AG09309 (cell line): ENCODE data around the gene MRPL12.

ENCODE experiments used
- DNase-seq: peaks from one replicate; pipeline ENCODE4 v3.0.0-alpha.2; 2010; ENCODE audit warnings: low read depth
- H3K4me3 ChIP-seq: 2 replicates; pipeline ENCODE4 v1.5.1; 2011; ENCODE audit warnings: mild to moderate bottlenecking, low read depth, low read length, moderate library complexity; ENCODE audit not compliant: control insufficient read depth
- CTCF ChIP-seq: IDR thresholded peaks from 2 replicates; pipeline ENCODE4 v1.5.1; 2011; ENCODE audit warnings: mild to moderate bottlenecking, low read depth, low read length, inconsistent platforms; ENCODE audit not compliant: insufficient read depth, control insufficient read depth; ENCODE audit errors: missing control alignments

Gene MRPL12

GRCh38 chr17:81741049-81741593 lies 38.0 kb downstream of the MRPL12 start:
- DNase-seq: no peak
- TF ChIP-seq CTCF: no peak
- no peak overlapping the region for H3K4me3 ChIP-seq

- H3K4me3 ChIP-seq: no peak overlapping the region
- no peak for DNase-seq
- no peak for TF ChIP-seq CTCF
These were observed 38.7 kb downstream of the MRPL12 start for GRCh38 chr17:81741594-81742452.
